ENCODE results near the gene ERGIC1. TPM values are rescaled to one million over a fixed set of nuclear protein-coding genes. Genes with fewer than 3 reads are reported as not detected.

ERGIC1 gene
- total and polyA plus RNA-seq, 12 donors = 71.9 to 450 (median 248) TPM

GRCh38 chr5:172864747-172865146 lies 30.7 kb downstream of the ERGIC1 start:
- intact Hi-C loops (cut with DNase I) = loop anchor here in 1 of 2 donors (5.0 kb wide), 1 partner anchor 92 kb away; the partner anchor contains the start of gene DUSP1

GRCh38 chr5:172866378-172866777 lies 32.3 kb downstream of the ERGIC1 start:
- intact Hi-C loops (cut with DNase I) = loop anchor here in 1 of 2 donors (5.0 kb wide), 1 partner anchor 94 kb away; the partner anchor contains the start of gene DUSP1
- Histone ChIP-seq H3K36me3 (replicated peaks in 1 of 2) (no peaks in the 10 kb centered on the region), H3K4me3 (no peak overlapping the region), H3K4me1 (replicated peaks in 1 of 2) (peaks cover 66 to 89% of the 10 kb centered on the region in 2 donors), H3K9me3 (replicated peaks in 1 of 3) (no peaks in the 10 kb centered on the region), H3K27me3 (no peaks in the 10 kb centered on the region), H3K27ac (peak overlapping the region; percentile 84 to 99 (median 91))
- WGBS, 4 donors = 80 to 100% (median 93%) methylated on average over 1 to 4 of the region's 4 CpGs
- no peak for TF ChIP-seq CTCF (IDR thresholded peaks at IDR 0.05)
- no peak for TF ChIP-seq POLR2A (IDR thresholded peaks at IDR 0.05)
- no peak for DNase-seq

More at GRCh38 chr5:172864747-172865146, 30.7 kb downstream of the ERGIC1 start:
- TF ChIP-seq POLR2A (IDR thresholded peaks at IDR 0.05) = peak in 1 of 2 donors; percentile 53
- no peak for TF ChIP-seq CTCF (IDR thresholded peaks at IDR 0.05)
- no peaks in the 10 kb centered on the region for H3K36me3 ChIP-seq (replicated peaks in 1 of 2)
- H3K9me3 ChIP-seq (replicated peaks in 1 of 3) = no peaks in the 10 kb centered on the region
- no peak overlapping the region for H3K4me3 ChIP-seq
- peaks cover 65 to 89% of the 10 kb centered on the region in 2 donors for H3K4me1 ChIP-seq (replicated peaks in 1 of 2)
- peak overlapping the region; percentile 34 to 99 (median 86) for H3K27ac ChIP-seq
- H3K27me3 ChIP-seq = no peaks in the 10 kb centered on the region
- peak in 3 of 7 donors; percentile 68 to 78 (median 71) for DNase-seq
- 32 to 51% (median 41%) methylated on average over 7 of the region's 7 CpGs for WGBS, 4 donors

- intact Hi-C loops (cut with DNase I) = loop anchor here in 1 of 2 donors (5.0 kb wide), 1 partner anchor 95 kb away; the partner anchor contains the start of gene DUSP1
- Histone ChIP-seq H3K4me1 (replicated peaks in 1 of 2) (peaks cover 66 to 89% of the 10 kb centered on the region in 2 donors), H3K36me3 (replicated peaks in 1 of 2) (no peaks in the 10 kb centered on the region), H3K9me3 (replicated peaks in 1 of 3) (no peaks in the 10 kb centered on the region), H3K27ac (peak overlapping the region; percentile 84 to 99 (median 91)), H3K4me3 (no peak overlapping the region), H3K27me3 (no peaks in the 10 kb centered on the region)
- 40 to 66% (median 47%) methylated on average over 2 to 9 of the region's 9 CpGs for WGBS, 4 donors
- TF ChIP-seq CTCF (IDR thresholded peaks at IDR 0.05) = no peak
- TF ChIP-seq POLR2A (IDR thresholded peaks at IDR 0.05) = peak in 1 of 2 donors; percentile 47
- DNase-seq = peak in 6 of 7 donors; percentile 78 to 95 (median 88)
These were observed 33.0 kb downstream of the ERGIC1 start for GRCh38 chr5:172866802-172867748.

- TF ChIP-seq CTCF (IDR thresholded peaks at IDR 0.05) = no peak
- Histone ChIP-seq H3K27ac (peak overlapping the region; percentile 84 to 99 (median 91)), H3K27me3 (no peaks in the 10 kb centered on the region), H3K4me3 (no peak overlapping the region), H3K36me3 (replicated peaks in 1 of 2) (no peaks in the 10 kb centered on the region), H3K4me1 (replicated peaks in 1 of 2) (peaks cover 68 to 89% of the 10 kb centered on the region in 2 donors), H3K9me3 (replicated peaks in 1 of 3) (no peaks in the 10 kb centered on the region)
- intact Hi-C loops (cut with DNase I) = loop anchor here in 1 of 2 donors (5.0 kb wide), 1 partner anchor 96 kb away; the partner anchor contains the start of gene DUSP1
- WGBS, 4 donors = 63 to 68% (median 66%) methylated on average over 11 of the region's 11 CpGs
- no peak for DNase-seq
These were observed 33.8 kb downstream of the ERGIC1 start for GRCh38 chr5:172867761-172868435.

Data from adrenal gland (tissue), 12 donors.